Amygdala (tissue), 56 donors: ENCODE results near the gene SLC48A1.

Experiments
- DNase-seq, 56 donors: peaks; one replicate each; lab custom pipeline; 2025; lab: John Stamatoyannopoulos, UW

The SLC48A1 gene

DNA sequence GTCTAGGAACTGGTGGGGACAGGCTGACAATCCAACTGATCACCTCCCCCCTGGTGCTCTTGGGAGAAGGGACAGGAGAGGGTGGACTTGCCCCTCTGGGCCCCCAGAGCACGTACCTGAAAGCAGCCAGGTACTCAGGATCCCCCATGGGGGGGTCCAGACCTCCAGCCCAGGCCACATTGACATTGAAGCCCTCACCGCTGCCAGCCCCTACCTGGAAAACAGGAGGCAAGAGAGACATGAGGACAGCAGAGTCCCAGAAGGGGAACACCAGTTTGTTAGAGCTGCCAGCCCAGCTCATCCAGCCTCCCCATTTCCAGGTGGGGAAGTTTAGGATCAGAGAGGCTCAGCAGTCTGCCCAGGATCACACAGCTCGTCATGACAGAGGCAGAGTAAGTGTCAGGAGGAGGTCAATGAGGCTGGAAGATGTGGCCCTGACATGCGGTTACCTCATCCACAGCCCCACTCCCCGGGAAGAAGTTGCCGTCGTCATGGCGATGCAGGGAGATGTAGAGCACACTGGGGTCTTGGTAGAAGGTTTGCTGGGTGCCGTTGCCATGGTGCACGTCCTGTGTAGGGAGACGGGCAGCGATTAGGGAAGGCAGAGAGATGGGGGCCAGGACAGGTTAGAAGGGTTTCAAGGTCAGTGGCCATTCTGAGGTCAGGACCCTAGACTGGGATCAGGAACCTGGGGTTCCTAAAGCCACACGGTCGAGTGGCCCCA lies 14.7 kb downstream of the SLC48A1 start:
- DNase-seq, result no peak

DNA sequence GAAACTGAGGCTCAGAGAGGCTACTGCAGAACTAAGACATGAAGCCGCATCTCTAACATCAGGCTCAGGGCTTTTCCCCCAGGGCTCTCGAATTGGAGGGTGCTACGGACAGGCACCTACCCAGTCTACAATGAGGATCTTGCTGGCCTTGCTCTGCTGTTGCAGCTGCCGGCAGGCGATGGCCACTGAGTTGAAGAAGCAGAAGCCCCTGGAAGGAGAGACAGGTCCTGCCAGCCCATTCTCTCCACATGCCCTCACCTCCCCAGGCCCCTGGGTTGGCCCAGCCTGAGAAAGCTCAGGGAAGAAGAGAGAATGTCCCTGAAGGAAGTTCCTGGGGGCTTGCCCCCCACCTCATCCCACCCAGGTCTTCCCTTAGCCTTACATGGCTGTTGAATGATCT lies 16.1 kb downstream of the SLC48A1 start:
- no peak for DNase-seq

GRCh38 chr12:47789712-47790489 lies 16.9 kb downstream of the SLC48A1 start:
- DNase-seq, result no peak

- no peak for DNase-seq
These were observed 17.8 kb downstream of the SLC48A1 start for GRCh38 chr12:47790676-47791350.

DNA sequence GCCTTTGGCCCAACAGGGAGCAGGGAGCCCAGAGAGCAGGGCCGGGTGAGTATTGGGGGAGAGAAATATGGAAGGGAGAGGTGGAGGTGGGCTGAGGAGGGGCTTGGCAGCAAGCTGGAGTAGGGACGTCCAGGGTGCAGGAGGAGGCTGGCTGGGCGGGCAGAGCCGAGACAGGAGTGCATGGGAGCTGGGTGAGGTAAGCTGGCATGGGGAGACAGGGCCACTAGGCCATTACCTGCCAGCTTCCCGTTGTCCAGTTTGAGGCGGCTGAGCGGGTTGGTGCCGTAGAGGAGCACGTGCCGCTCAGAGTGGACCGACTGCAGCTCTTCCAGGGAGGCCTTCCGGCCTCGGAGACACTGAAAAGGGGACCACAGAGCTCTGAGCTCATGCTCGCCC lies 18.3 kb downstream of the SLC48A1 start:
- no peak for DNase-seq

GRCh38 chr12:47791874-47792273 lies 18.8 kb downstream of the SLC48A1 start:
- DNase-seq, result no peak

GRCh38 chr12:47793015-47793681 lies 20.1 kb downstream of the SLC48A1 start:
- no peak for DNase-seq

DNA sequence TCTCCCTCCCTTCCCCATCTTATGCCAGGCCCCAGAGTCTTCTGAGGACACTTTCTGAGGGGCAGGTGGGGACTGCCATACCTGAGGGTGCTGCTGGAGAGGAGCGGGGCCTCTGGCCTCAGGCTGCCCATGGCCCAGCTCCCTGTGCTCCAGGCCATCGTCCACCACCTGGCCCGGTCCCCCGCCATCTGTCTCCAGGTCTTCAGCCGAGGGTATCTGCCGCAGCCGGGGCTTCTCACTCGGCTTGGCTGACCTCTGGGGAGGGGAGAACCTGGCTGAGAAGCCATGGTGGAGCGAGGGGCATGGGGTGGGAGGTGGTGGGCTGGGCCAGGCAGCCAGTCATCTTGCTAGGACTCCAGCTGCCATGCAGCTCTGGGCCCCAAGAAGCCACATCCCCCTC lies 21.6 kb downstream of the SLC48A1 start:
- no peak for DNase-seq

DNA sequence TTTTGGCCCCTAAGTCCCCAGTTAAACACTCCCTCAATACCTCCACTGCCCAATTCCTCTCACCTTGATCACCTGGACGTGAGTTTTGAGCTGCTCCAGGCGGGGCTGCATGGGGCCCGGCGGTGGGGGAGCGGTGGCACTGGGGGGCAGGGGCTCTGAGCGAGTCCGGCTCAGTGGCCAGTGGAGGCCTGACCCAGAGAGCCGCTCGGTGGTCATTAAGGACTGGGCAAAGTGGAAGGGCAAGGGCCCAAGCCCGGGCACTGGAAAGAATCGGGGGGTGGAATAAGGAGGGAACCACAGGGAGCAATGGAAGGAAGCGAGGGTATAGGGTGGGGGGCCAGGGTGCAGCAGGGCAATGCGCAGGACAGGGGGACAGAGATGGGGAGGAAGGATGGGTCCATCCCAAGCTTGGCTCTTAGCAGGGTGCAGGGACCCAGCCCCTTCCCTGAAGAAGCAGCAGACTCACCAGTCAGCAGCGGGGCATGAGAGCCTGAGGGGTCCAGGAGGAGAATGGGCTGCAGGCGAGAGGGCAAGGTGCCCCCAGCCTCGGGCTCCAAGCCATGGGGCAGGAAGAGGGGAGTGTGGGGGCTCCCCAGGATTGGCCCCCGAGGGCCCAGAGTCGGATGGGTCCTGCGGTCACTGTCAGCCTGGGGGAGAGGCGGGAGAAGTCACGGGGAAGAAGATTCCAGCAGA lies 22.2 kb downstream of the SLC48A1 start:
- DNase-seq, result no peak

- no peak for DNase-seq
These were observed 22.9 kb downstream of the SLC48A1 start for GRCh38 chr12:47795814-47796411.

- peak in 15 of 56 donors; percentile 15 to 53 (median 32) for DNase-seq
These were observed 24.4 kb downstream of the SLC48A1 start for GRCh38 chr12:47797441-47797840.

DNA sequence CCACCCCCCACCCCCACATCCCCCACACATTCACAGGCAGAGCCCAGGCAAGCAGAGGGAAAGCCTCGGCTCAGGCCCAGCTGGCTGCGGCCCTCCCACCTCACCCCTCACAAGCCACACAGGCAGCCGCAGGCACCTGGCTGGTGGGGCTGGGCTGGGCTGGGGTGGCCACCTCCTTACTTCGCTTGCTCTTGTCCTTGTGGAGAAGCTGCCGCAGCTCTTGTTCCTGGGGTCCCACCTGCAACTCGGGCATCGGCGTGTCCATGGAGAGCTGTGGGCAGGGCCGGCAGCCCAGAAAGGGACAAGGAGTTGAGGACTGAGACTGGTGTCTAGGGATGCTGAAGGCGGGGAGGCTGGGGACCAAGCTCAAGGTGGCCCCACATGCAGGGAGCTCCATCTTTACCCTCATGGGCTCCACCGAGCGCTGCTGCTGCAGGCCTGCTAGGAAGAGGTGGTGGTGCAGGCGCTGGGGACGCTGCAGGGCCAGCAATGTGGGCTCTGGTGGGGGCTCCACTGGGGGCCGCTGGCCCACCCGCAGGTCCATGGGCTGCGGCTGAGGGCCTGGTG lies 25.4 kb downstream of the SLC48A1 start:
- DNase-seq, result no peak

- DNase-seq, result peak in 40 of 56 donors; percentile 32 to 83 (median 64)
These were observed 26.4 kb downstream of the SLC48A1 start for GRCh38 chr12:47799357-47799955.

- no peak for DNase-seq
These were observed 27.5 kb downstream of the SLC48A1 start for GRCh38 chr12:47800582-47800981.

GRCh38 chr12:47801170-47801903 lies 28.3 kb downstream of the SLC48A1 start:
- peak in 4 of 56 donors; percentile 16 to 30 (median 18) for DNase-seq

- DNase-seq, result no peak
These were observed 28.8 kb downstream of the SLC48A1 start for GRCh38 chr12:47801904-47802246.

DNA sequence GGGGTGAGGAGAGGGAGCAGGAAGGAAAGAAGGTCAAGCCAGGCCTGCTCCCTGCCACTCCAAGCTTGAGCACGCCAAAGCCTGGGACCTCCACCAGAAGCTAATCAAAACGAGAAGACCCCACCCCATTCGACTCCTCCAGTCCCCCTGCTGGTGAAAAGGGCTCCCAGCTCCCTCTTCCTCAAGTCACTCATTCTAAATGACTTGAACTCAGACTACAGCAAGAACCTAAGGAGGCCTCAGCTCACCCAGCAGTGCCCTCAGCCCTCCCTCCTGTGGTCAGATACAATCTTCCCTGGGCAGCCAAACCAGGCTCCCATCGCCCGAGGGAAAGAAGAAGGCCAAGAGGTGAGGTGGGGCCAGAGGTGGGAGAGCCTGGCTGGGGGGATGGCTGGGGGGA lies 29.3 kb downstream of the SLC48A1 start:
- DNase-seq, result no peak

GRCh38 chr12:47803191-47803875 lies 30.3 kb downstream of the SLC48A1 start:
- DNase-seq, result no peak
